Endometrial microvascular endothelial cells (primary cell): ENCODE results near the gene C3orf20. TPM values are rescaled to one million over a fixed set of nuclear protein-coding genes. Genes with fewer than 3 reads are reported as not detected.

ENCODE experiments used
- in situ Hi-C: cut with HindIII; loops from 2 replicates; pipeline ENCODE4 v1.10.0; 2017; ENCODE audit warnings: low sequenced_read_pairs, low pct_unique_long_range_greater_than_20kb; ENCODE audit errors: inconsistent ontology term
- total RNA-seq: library from RNA; depleted of rRNA; stranded (reverse); fragments of >200 nt; gene quantifications from one replicate; pipeline ENCODE4 v1.2.3, GENCODE V29; 2015; ENCODE audit errors: inconsistent ontology term

Gene C3orf20
- total RNA-seq = 0.28 TPM

GRCh38 chr3:14674841-14675240 lies at the start of gene C3orf20:
Gene C3orf20, plus strand, starts transcription at chr3:14675141. Its CDS starts 7,573 bp downstream, at chr3:14682714.
- in situ Hi-C loops = loop anchor here (25.0 kb wide), 1 partner anchor 262 kb away; the partner anchor contains the start of gene NR2C2

- in situ Hi-C loops = no loop called here
Measured at GRCh38 chr3:14625443-14625842, 49.5 kb upstream of the C3orf20 start.

- in situ Hi-C loops = no loop called here
Measured at GRCh38 chr3:14627815-14628214, 47.1 kb upstream of the C3orf20 start.

GRCh38 chr3:14628406-14628805 lies 46.5 kb upstream of the C3orf20 start:
- in situ Hi-C loops = no loop called here

GRCh38 chr3:14630404-14631100 lies 44.4 kb upstream of the C3orf20 start:
- in situ Hi-C loops = no loop called here

- in situ Hi-C loops = no loop called here
Measured at GRCh38 chr3:14631101-14631497, 43.8 kb upstream of the C3orf20 start.

GRCh38 chr3:14631687-14632441 lies 43.1 kb upstream of the C3orf20 start:
- in situ Hi-C loops = no loop called here

GRCh38 chr3:14632442-14632930 lies 42.5 kb upstream of the C3orf20 start:
- in situ Hi-C loops = no loop called here

- in situ Hi-C loops = no loop called here
Measured at GRCh38 chr3:14633417-14633816, 41.5 kb upstream of the C3orf20 start.

- in situ Hi-C loops = no loop called here
Measured at GRCh38 chr3:14633819-14634424, 41.0 kb upstream of the C3orf20 start.

- in situ Hi-C loops = no loop called here
Measured at GRCh38 chr3:14634763-14635400, 40.1 kb upstream of the C3orf20 start.

GRCh38 chr3:14636496-14637087 lies 38.3 kb upstream of the C3orf20 start:
- in situ Hi-C loops = no loop called here

- in situ Hi-C loops = no loop called here
Measured at GRCh38 chr3:14640157-14640562, 34.8 kb upstream of the C3orf20 start.

GRCh38 chr3:14640734-14641133 lies 34.2 kb upstream of the C3orf20 start:
- in situ Hi-C loops = no loop called here

- in situ Hi-C loops = no loop called here
Measured at GRCh38 chr3:14641346-14641745, 33.6 kb upstream of the C3orf20 start.

GRCh38 chr3:14645453-14645852 lies 29.5 kb upstream of the C3orf20 start:
- in situ Hi-C loops = no loop called here

- in situ Hi-C loops = no loop called here
Measured at GRCh38 chr3:14646131-14646573, 28.8 kb upstream of the C3orf20 start.

- in situ Hi-C loops = no loop called here
Measured at GRCh38 chr3:14646589-14647413, 28.1 kb upstream of the C3orf20 start.
